Tibial nerve (tissue), 4 donors: ENCODE data around the gene ARRB1. TPM values are rescaled to one million over a fixed set of nuclear protein-coding genes. Genes with fewer than 3 reads are reported as not detected.

ENCODE experiments used
- DNase-seq, 2 donors: peaks; one replicate each; pipeline ENCODE4 v3.0.0-alpha.2; 2019; ENCODE audit warnings: low spot score in 2 of 2
- H3K27ac ChIP-seq, 4 donors: fragments of 200-600 bp; sonication (generic) in 3 of 4; one replicate each; pipeline ENCODE4 v1.5.1; 2017 to 2019; ENCODE audit warnings: mild to moderate bottlenecking in 1 of 4
- H3K27me3 ChIP-seq, 2 donors: fragments of 200-600 bp; sonication (generic) in 1 of 2; one replicate each; pipeline versions ENCODE4 v1.5.1 to v1.6.0; 2017 to 2019
- H3K36me3 ChIP-seq, 3 donors: fragments of 200-600 bp; sonication (generic); one replicate each; pipeline ENCODE4 v1.5.1; 2018 to 2019
- H3K4me1 ChIP-seq, 4 donors: fragments of 200-600 bp; sonication (generic) in 3 of 4; one replicate each; pipeline ENCODE4 v1.5.1; 2017 to 2019
- H3K4me3 ChIP-seq, 4 donors: fragments of 200-600 bp; sonication (generic) in 3 of 4; one replicate each; pipeline ENCODE4 v1.5.1; 2017 to 2019; ENCODE audit warnings: mild to moderate bottlenecking in 1 of 4, moderate library complexity in 1 of 4
- H3K9me3 ChIP-seq, 4 donors: fragments of 200-600 bp; sonication (generic) in 3 of 4; one replicate each; pipeline ENCODE4 v1.5.1; 2017 to 2019
- EP300 ChIP-seq, 2 donors: sonication (generic); formaldehyde crosslinking; IDR thresholded peaks; one replicate each; pipeline ENCODE4 v1.6.1; 2017; ENCODE audit warnings: antibody characterized with exemption in 2 of 2, mild to moderate bottlenecking in 1 of 2
- POLR2A ChIP-seq, 2 donors: fragments of 450-650 bp; IDR thresholded peaks; one replicate each; pipeline ENCODE4 v1.6.1; 2017; ENCODE audit warnings: antibody characterized with exemption in 2 of 2, mild to moderate bottlenecking in 2 of 2, moderate library complexity in 2 of 2
- whole genome bisulfite sequencing, 2 donors: methylation state at CpG; one replicate each; pipeline ENCODE4 v1.1.5; 2018; 5-methylcytosine and 5-hydroxymethylcytosine counted together
- total RNA-seq, 4 donors: library from RNA; depleted of rRNA; stranded (reverse); fragments of >200 nt; gene quantifications; one replicate each; pipeline ENCODE4 v1.1.0, GENCODE V29; 2016
- TF ChIP-seq, protein P1 (sequence below), 5 experiments: fragments of 200-600 bp in 3 of 5; fragments of 450-650 bp in 2 of 5; sonication (generic) in 3 of 5; IDR thresholded peaks; one replicate each; pipeline ENCODE4 v1.5.1; 2016 to 2019; ENCODE audit warnings: antibody characterized with exemption in 5 of 5, mild to moderate bottlenecking in 3 of 5, moderate library complexity in 2 of 5

The ARRB1 gene
- 10 to 100 TPM; 38.2 to 68.1 (median 45.8) TPM for total RNA-seq

DNA sequence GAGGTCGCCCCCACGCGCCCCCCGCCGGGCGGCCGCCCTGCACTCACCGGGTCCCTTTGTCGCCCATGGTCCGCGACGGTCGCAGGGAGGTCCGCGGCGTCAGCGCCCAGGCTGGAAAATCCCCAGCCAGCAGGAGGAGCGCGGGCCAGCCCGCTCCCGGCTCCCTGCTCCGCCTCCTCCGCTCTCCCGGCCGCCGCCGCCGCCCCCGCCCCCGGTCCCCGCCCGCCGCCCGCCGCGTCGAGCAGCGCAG, at the start of gene ARRB1:
Gene ARRB1, minus strand, starts transcription at position 121 of the 250 bp plus-strand sequence. Its CDS starts 54 bp downstream, at position 67.
- WGBS, 2 donors: 0% methylated on average over 3 of the region's 38 CpGs
- Histone ChIP-seq H3K36me3 (no peaks in the 10 kb centered on the region), H3K4me3 (peak within 1 kb of the TSS; percentile 45 to 83 (median 68)), H3K9me3 (no peaks in the 10 kb centered on the region), H3K27ac (peak within 1 kb of the TSS; percentile 67 to 95 (median 92)), H3K4me1 (peaks cover 0 to 66% (median 37%) of the 10 kb centered on the region in 4 donors), H3K27me3 (no peaks in the 10 kb centered on the region)
- TF ChIP-seq POLR2A (IDR thresholded peaks at IDR 0.05): no peak
- TF ChIP-seq EP300 (IDR thresholded peaks at IDR 0.05): no peak
- TF ChIP-seq, protein P1, sequence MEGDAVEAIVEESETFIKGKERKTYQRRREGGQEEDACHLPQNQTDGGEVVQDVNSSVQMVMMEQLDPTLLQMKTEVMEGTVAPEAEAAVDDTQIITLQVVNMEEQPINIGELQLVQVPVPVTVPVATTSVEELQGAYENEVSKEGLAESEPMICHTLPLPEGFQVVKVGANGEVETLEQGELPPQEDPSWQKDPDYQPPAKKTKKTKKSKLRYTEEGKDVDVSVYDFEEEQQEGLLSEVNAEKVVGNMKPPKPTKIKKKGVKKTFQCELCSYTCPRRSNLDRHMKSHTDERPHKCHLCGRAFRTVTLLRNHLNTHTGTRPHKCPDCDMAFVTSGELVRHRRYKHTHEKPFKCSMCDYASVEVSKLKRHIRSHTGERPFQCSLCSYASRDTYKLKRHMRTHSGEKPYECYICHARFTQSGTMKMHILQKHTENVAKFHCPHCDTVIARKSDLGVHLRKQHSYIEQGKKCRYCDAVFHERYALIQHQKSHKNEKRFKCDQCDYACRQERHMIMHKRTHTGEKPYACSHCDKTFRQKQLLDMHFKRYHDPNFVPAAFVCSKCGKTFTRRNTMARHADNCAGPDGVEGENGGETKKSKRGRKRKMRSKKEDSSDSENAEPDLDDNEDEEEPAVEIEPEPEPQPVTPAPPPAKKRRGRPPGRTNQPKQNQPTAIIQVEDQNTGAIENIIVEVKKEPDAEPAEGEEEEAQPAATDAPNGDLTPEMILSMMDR (IDR thresholded peaks at IDR 0.05): no peak
- peak in 1 of 2 donors; percentile 30 for DNase-seq

DNA sequence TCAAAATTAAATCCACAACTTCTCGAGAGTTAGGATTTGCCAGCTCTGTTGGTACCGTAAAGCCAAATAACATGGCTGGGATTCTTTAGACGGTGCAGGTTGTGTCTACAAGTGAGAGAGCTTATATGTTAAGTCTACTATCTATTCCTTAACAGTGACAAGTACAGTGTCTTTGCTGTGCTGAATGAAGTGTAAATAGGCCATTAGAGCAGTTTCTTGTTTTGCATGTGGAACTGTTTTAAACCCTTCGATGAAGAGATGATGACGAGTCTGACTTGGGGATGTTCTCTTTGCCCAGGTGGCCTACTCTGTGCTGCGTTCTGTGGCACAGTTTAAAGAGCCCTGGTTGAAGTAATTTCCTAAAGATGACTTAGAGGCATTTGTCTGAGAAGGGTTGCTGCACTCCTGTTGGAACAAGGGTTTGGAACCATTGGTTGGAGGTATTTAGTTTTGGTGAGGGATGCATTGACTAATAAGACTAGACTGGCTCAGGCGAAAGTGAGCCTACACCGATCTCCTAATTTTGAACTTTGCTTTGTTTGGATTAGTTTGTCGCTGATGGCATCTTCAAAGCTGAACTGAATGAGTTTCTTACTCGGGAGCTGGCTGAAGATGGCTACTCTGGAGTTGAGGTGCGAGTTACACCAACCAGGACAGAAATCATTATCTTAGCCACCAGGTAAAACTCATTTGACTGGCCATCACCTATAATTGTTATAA, 48.8 kb upstream of the ARRB1 start:
- Histone ChIP-seq H3K36me3 (peaks cover 0 to 45% (median 25%) of the 10 kb centered on the region in 3 donors), H3K4me3 (peak overlapping the region; percentile 61 to 97 (median 85)), H3K9me3 (no peaks in the 10 kb centered on the region), H3K27ac (peak overlapping the region; percentile 55 to 97 (median 94)), H3K4me1 (peaks cover 0 to 42% (median 12%) of the 10 kb centered on the region in 4 donors), H3K27me3 (no peaks in the 10 kb centered on the region)
- TF ChIP-seq EP300 (IDR thresholded peaks at IDR 0.05) (no peak), POLR2A (IDR thresholded peaks at IDR 0.05) (no peak)
- TF ChIP-seq, protein P1 (IDR thresholded peaks at IDR 0.05): no peak
- DNase-seq: no peak
- WGBS, 2 donors: 6 to 12% methylated on average over 11 of the region's 11 CpGs

DNA sequence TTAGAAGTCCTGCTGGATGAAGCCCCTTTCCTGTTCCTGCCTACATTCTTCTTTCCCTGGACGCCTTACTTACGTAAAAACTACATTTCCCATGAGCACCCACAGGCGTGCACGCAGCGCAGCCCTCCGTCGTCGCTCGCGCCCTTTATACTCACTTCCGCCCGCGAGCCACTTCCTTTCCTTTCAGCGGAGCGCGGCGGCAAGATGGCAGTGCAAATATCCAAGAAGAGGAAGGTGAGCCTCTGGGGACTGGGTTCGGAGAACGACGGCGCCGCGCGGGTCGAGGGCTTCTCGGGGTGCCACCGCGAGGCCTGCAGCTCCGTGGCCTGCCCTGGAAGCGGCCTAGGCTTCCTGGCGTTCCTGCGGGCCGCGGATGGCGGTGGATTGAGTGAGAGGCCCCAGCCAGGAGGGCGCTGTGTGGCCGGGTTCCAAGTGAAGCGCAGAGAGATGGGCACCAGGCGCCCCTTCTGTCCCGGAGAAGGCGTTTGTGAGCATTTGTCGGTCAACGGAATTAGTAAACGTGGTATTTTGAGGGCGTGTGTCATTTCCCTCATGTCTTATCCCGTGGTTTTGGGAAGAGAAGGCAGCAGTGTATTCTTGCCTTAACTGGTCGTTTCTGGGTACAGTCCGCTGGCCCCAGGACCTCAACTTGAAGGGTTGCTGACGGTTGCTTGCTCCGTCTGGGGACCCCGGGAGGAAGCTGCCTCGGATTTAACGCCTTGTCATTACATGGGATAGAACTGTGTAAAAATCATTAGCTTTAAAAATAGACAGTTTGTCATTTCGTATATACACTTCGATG, 48.1 kb upstream of the ARRB1 start, which contains the start of gene RPS3:
Gene RPS3, plus strand, starts transcription at position 175 of the 802 bp plus-strand sequence. Its CDS starts 30 bp downstream, at position 205.
- H3K27me3 ChIP-seq: no peaks in the 10 kb centered on the region
- peak; percentile 88 to 91 for DNase-seq
- H3K4me1 ChIP-seq: peaks cover 0 to 37% (median 12%) of the 10 kb centered on the region in 4 donors
- no peaks in the 10 kb centered on the region for H3K9me3 ChIP-seq
- TF ChIP-seq POLR2A (IDR thresholded peaks at IDR 0.05): peak; percentile 91 to 94
- TF ChIP-seq, protein P1 (IDR thresholded peaks at IDR 0.05): peak in 2 of 5 experiments; percentile 8 to 59
- TF ChIP-seq EP300 (IDR thresholded peaks at IDR 0.05): peak; percentile 70 to 100
- H3K27ac ChIP-seq: peak within 1 kb of the TSS; percentile 55 to 97 (median 94)
- H3K36me3 ChIP-seq: peaks cover 0 to 37% (median 17%) of the 10 kb centered on the region in 3 donors
- H3K4me3 ChIP-seq: peak within 1 kb of the TSS; percentile 61 to 97 (median 85)
- WGBS, 2 donors: 1% methylated on average over 41 to 42 of the region's 55 CpGs

DNA sequence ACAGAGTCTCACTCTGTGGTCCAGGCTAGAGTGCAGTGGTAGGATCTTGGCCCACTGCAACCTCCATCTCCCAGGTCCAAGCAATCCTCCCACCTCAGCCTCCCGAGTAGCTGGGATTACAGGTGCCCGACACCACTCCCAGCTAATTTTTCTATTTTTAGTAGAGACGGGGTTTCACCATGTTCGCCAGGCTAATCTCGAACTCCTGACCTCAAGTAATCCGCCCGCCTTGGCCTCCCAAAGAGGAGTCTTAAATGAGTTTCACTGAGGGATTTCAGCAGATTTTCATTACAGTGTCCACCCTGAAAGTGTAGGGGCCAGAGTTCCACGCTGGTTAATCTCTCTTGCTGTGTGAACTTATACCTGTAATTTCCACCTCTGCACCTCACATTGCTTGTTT, 47.4 kb upstream of the ARRB1 start:
- H3K4me3 ChIP-seq: no peak overlapping the region
- no peak for DNase-seq
- H3K27me3 ChIP-seq: no peaks in the 10 kb centered on the region
- 79 to 82% methylated on average over 8 of the region's 8 CpGs for WGBS, 2 donors
- TF ChIP-seq POLR2A (IDR thresholded peaks at IDR 0.05): no peak
- TF ChIP-seq EP300 (IDR thresholded peaks at IDR 0.05): no peak
- TF ChIP-seq, protein P1 (IDR thresholded peaks at IDR 0.05): no peak
- H3K4me1 ChIP-seq: peaks cover 0 to 37% (median 12%) of the 10 kb centered on the region in 4 donors
- no peak overlapping the region for H3K27ac ChIP-seq
- H3K36me3 ChIP-seq: peaks cover 0 to 31% (median 15%) of the 10 kb centered on the region in 3 donors
- no peaks in the 10 kb centered on the region for H3K9me3 ChIP-seq
